Activated CD8-positive, alpha-beta T cell treated with anti-CD3 and anti-CD28 coated beads for 36 hours (primary cell): ENCODE results near the gene CPA4. TPM values are rescaled to one million over a fixed set of nuclear protein-coding genes. Genes with fewer than 3 reads are reported as not detected.

Source experiments
- ATAC-seq: fragments of 200-7000 bp; cut with Tn5 transposase; one replicate; pipeline ENCODE4 v1.10.0; 2021; ENCODE audit warnings: mild to moderate bottlenecking, moderate library complexity
- CTCF ChIA-PET: fragments of 350-600 bp; sonication (Branson Sonifier 250); formaldehyde crosslinking; loops from one replicate; lab custom pipeline; 2021; ENCODE audit warnings: antibody characterized with exemption; lab: Charles Lee
- POLR2A ChIA-PET: fragments of 350-600 bp; sonication (Branson Sonifier 250); formaldehyde crosslinking; loops from one replicate; lab custom pipeline; 2021; ENCODE audit warnings: antibody characterized with exemption; lab: Charles Lee
- DNase-seq: peaks from one replicate; pipeline ENCODE4 v3.0.0-alpha.2; 2020
- H3K27ac Mint-ChIP-seq: one replicate; pipeline ENCODE4 v1.8.0; 2021; ENCODE audit warnings: mild to moderate bottlenecking, mixed read lengths
- H3K27me3 Mint-ChIP-seq: one replicate; pipeline ENCODE4 v1.8.0; 2021; ENCODE audit warnings: mixed read lengths
- H3K36me3 Mint-ChIP-seq: one replicate; pipeline ENCODE4 v1.8.0; 2021; ENCODE audit warnings: low read depth, mixed read lengths
- H3K4me1 Mint-ChIP-seq: one replicate; pipeline ENCODE4 v1.8.0; 2021; ENCODE audit warnings: low read depth, mixed read lengths
- H3K4me3 Mint-ChIP-seq: one replicate; pipeline ENCODE4 v1.8.0; 2021; ENCODE audit warnings: mild to moderate bottlenecking, moderate library complexity, mixed read lengths
- H3K9me3 Mint-ChIP-seq: one replicate; pipeline ENCODE4 v1.8.0; 2021; ENCODE audit warnings: mixed read lengths
- CTCF ChIP-seq: fragments of 200-600 bp; IDR thresholded peaks from one replicate; pipeline ENCODE4 v1.8.0; 2022; ENCODE audit warnings: antibody characterized with exemption, mild to moderate bottlenecking
- intact Hi-C: fragments of 100-400 bp; cut with micrococcal nuclease; formaldehyde crosslinking; loops from one replicate; pipeline ENCODE4 v1.10.0; 2022
- total RNA-seq, 2 experiments: library from RNA; stranded (reverse); gene quantifications; one replicate each; pipeline ENCODE4 v1.2.3, GENCODE V29; 2021

Gene CPA4
- total RNA-seq, 2 experiments from 2014 or later, result not detected

- Mint-ChIP-seq H3K9me3 (peaks cover 8% of the 10 kb centered on the region), H3K27ac (no peak overlapping the region), H3K4me3 (no peak overlapping the region), H3K27me3 (no peaks in the 10 kb centered on the region), H3K36me3 (no peaks in the 10 kb centered on the region), H3K4me1 (peaks cover 11% of the 10 kb centered on the region)
- intact Hi-C loops, result no loop called here
- CTCF ChIA-PET, result no interaction called here
- POLR2A ChIA-PET, result interaction anchor here (0.6 kb wide), 1 partner anchor 119 kb away, joined by 3 read pairs; the partner anchor contains the start of gene MEST
- DNase-seq, result no peak
- no peak for ATAC-seq
- TF ChIP-seq CTCF, result no peak
Measured at GRCh38 chr7:130372402-130373165, 79.6 kb downstream of the CPA4 start.

Other genes with a start within 250 kb of the CPA4 start
- 10 to 100 TPM; 21.0 to 25.0 TPM for gene ZC3HC1, start 241.8 kb upstream of the CPA4 start, total RNA-seq
- 10 to 100 TPM; 12.8 to 14.3 TPM for gene KLHDC10, start 222.6 kb upstream of the CPA4 start, total RNA-seq
- gene TMEM209, start 87.8 kb upstream of the CPA4 start, total RNA-seq, result 10 to 100 TPM; 36.1 to 45.6 TPM
- not detected for gene SSMEM1, start 85.3 kb upstream of the CPA4 start, total RNA-seq
- not detected for gene CPA2, start 26.3 kb upstream of the CPA4 start, total RNA-seq
- gene CPA5, start 51.7 kb downstream of the CPA4 start, total RNA-seq, result under 1 TPM; 0.25 to 0.88 TPM
- not detected for gene CPA1, start 87.3 kb downstream of the CPA4 start, total RNA-seq
- 10 to 100 TPM; 28.0 to 28.1 TPM for gene CEP41, start 147.9 kb downstream of the CPA4 start, total RNA-seq
- gene MEST, start 198.9 kb downstream of the CPA4 start, total RNA-seq, result 1 to 10 TPM; 6.8 to 9.2 TPM